ENCODE results near the gene PPM1K.
A peak's percentile ranks its signal among the peaks of the same experiment; 100 is the strongest.
"Not testable (repeated sequence)": the region's sequence is repeated elsewhere in the genome, so short reads cannot be mapped to it uniquely, and the experiment has no call there.

Gene PPM1K

GRCh38 chr4:88284439-88285234 lies at the start of gene PPM1K:
PPM1K (minus strand) TSS chr4:88284561; CDS start chr4:88278583, 5,978 bp downstream.
- peak; percentile 89 to 100 (median 99) for DNase-seq

- DNase-seq, result no peak
Observed at GRCh38 chr4:88333741-88334405, 49.5 kb upstream of the PPM1K start.

GRCh38 chr4:88327665-88328064 lies 43.3 kb upstream of the PPM1K start:
- no peak for DNase-seq

- DNase-seq, result peak in 12 of 56 donors; percentile 0 to 42 (median 5)
Observed at GRCh38 chr4:88320780-88321373, 36.5 kb upstream of the PPM1K start.

GRCh38 chr4:88320224-88320779 lies 35.9 kb upstream of the PPM1K start:
- no peak for DNase-seq

- DNase-seq, result no peak
Observed at GRCh38 chr4:88318751-88319350, 34.5 kb upstream of the PPM1K start.

GRCh38 chr4:88315460-88316017 lies 31.2 kb upstream of the PPM1K start:
- DNase-seq, result no peak

- not testable (repeated sequence) for DNase-seq
Observed at GRCh38 chr4:88313088-88313624, 28.8 kb upstream of the PPM1K start.

- DNase-seq, result no peak
Observed at GRCh38 chr4:88308587-88308986, 24.2 kb upstream of the PPM1K start.

GRCh38 chr4:88297725-88298454 lies 13.5 kb upstream of the PPM1K start:
- no peak for DNase-seq

GRCh38 chr4:88297212-88297516 lies 12.8 kb upstream of the PPM1K start:
- DNase-seq, result no peak

GRCh38 chr4:88296413-88297211 lies 12.3 kb upstream of the PPM1K start:
- no peak for DNase-seq

- DNase-seq, result peak in 4 of 56 donors; percentile 5 to 6 (median 6)
Observed at GRCh38 chr4:88295656-88296055, 11.3 kb upstream of the PPM1K start.

- peak in 12 of 56 donors; percentile 2 to 50 (median 16) for DNase-seq
Observed at GRCh38 chr4:88291003-88291402, 6.6 kb upstream of the PPM1K start.

- DNase-seq, result no peak
Observed at GRCh38 chr4:88286897-88287296, 2.5 kb upstream of the PPM1K start.

GRCh38 chr4:88285235-88285653 lies 883 bp upstream of the PPM1K start:
- DNase-seq, result peak in 5 of 56 donors; percentile 5 to 50 (median 25)

GRCh38 chr4:88283661-88284438 lies 511 bp downstream of the PPM1K start:
- peak in 53 of 56 donors; percentile 33 to 87 (median 69) for DNase-seq

- DNase-seq, result no peak
Observed at GRCh38 chr4:88280228-88280795, 4.0 kb downstream of the PPM1K start.
